Osteoblast (primary cell): ENCODE results near the gene NEDD4L. TPM values are rescaled to one million over a fixed set of nuclear protein-coding genes. Genes with fewer than 3 reads are reported as not detected.
"Not testable (repeated sequence)": the region's sequence is repeated elsewhere in the genome, so short reads cannot be mapped to it uniquely, and the experiment has no call there.

Experiments
- DNase-seq: peaks from one replicate; pipeline ENCODE4 v3.0.0; 2011; ENCODE audit warnings: low spot score, mixed read lengths; ENCODE audit not compliant: insufficient read length; ENCODE audit errors: missing footprints
- H2AFZ ChIP-seq: 2 replicates; pipeline ENCODE4 v1.6.0; 2011; ENCODE audit warnings: mild to moderate bottlenecking, low read length
- H3K27ac ChIP-seq: 2 replicates; pipeline ENCODE4 v1.5.1; 2011; ENCODE audit warnings: mild to moderate bottlenecking, low read depth, low read length, moderate library complexity
- H3K27me3 ChIP-seq: 2 replicates; pipeline ENCODE4 v1.6.0; 2012; ENCODE audit warnings: mild to moderate bottlenecking, control low read depth, inconsistent platforms, low read length, moderate library complexity; ENCODE audit not compliant: insufficient read depth
- H3K36me3 ChIP-seq: 2 replicates; pipeline ENCODE4 v1.5.1; 2011; ENCODE audit warnings: mild to moderate bottlenecking, low read length, control low read depth, moderate library complexity; ENCODE audit not compliant: insufficient read depth
- H3K4me1 ChIP-seq: 2 replicates; pipeline ENCODE4 v1.5.1; 2011; ENCODE audit warnings: mild to moderate bottlenecking, low read length, control low read depth, moderate library complexity; ENCODE audit not compliant: insufficient read depth
- H3K4me2 ChIP-seq: 2 replicates; pipeline ENCODE4 v1.6.0; 2011; ENCODE audit warnings: mild to moderate bottlenecking, low read length; ENCODE audit not compliant: insufficient read depth
- H3K4me3 ChIP-seq: fragments of 200-600 bp; sonication (generic); 3 replicates; pipeline ENCODE4 v1.5.1; 2012; ENCODE audit warnings: mild to moderate bottlenecking, low read length, inconsistent platforms; ENCODE audit not compliant: insufficient read depth
- H3K79me2 ChIP-seq: 2 replicates; pipeline ENCODE4 v1.6.0; 2012; ENCODE audit warnings: mild to moderate bottlenecking, low read length, control low read depth, inconsistent platforms; ENCODE audit not compliant: insufficient read depth
- H3K9me3 ChIP-seq: 2 replicates; pipeline ENCODE4 v1.5.1; 2011; ENCODE audit warnings: low read depth, low read length, control low read depth
- H4K20me1 ChIP-seq: 2 replicates; pipeline ENCODE4 v1.6.0; 2012; ENCODE audit warnings: mild to moderate bottlenecking, low read length, control low read depth; ENCODE audit not compliant: insufficient read depth
- total RNA-seq: library from RNA; depleted of rRNA; stranded (reverse); fragments of >200 nt; gene quantifications from 2 replicates; pipeline ENCODE4 v1.2.3, GENCODE V29; 2012
- TF ChIP-seq, protein P1 (sequence below): IDR thresholded peaks from 2 replicates; pipeline ENCODE4 v1.5.1; 2011; ENCODE audit warnings: mild to moderate bottlenecking, low read depth, low read length, moderate library complexity; ENCODE audit errors: extremely low read depth

NEDD4L gene
- total RNA-seq, 1 donor, result 30.0 TPM

DNA sequence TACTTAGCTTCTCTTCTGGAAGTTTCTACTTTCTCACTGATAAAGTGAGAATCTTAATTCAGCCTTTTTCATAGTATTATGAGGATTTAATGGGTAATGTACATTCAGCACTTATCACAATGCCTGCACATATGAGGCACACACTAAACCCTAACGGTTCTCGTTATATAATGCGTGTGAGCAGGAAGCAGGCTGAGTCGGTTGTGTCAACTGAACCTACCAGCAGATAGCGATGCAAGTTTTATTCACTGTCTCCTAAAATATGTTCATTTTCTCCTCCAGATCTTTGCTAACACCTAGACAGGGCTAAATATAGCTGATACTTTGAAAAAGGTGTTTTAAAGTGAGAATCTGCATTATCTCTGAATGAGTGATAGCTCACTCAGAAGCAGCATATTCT, 383.3 kb downstream of the NEDD4L start:
- TF ChIP-seq, protein P1, sequence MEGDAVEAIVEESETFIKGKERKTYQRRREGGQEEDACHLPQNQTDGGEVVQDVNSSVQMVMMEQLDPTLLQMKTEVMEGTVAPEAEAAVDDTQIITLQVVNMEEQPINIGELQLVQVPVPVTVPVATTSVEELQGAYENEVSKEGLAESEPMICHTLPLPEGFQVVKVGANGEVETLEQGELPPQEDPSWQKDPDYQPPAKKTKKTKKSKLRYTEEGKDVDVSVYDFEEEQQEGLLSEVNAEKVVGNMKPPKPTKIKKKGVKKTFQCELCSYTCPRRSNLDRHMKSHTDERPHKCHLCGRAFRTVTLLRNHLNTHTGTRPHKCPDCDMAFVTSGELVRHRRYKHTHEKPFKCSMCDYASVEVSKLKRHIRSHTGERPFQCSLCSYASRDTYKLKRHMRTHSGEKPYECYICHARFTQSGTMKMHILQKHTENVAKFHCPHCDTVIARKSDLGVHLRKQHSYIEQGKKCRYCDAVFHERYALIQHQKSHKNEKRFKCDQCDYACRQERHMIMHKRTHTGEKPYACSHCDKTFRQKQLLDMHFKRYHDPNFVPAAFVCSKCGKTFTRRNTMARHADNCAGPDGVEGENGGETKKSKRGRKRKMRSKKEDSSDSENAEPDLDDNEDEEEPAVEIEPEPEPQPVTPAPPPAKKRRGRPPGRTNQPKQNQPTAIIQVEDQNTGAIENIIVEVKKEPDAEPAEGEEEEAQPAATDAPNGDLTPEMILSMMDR, result no peak
- H2AFZ ChIP-seq, result no peak overlapping the region

DNA sequence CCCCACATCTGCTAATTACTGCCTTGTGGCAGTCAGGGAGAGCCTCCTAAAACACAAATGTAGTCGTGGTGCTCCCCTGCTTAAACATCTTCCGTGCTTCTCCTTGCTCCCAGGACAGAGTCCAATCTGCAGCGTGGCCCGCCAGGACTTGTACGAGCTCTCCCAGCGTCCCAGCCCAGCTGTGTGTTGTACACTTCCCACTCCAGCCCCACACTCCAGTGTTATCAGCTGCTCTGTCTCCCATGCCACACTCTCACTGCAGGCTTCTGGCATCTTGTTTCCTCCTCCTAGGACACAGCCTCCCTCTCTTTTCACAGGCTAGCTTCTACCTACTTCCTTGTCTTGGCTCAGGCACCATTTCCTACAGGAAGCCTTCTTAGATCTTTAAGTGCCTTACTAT, 385.4 kb downstream of the NEDD4L start:
- H3K4me1 ChIP-seq, result peaks cover 4% of the 10 kb centered on the region
- no peak overlapping the region for H3K4me3 ChIP-seq
- H3K36me3 ChIP-seq, result no peaks in the 10 kb centered on the region
- TF ChIP-seq, protein P1, result no peak
- H2AFZ ChIP-seq, result no peak overlapping the region
- no peak overlapping the region for H3K27ac ChIP-seq
- H3K79me2 ChIP-seq, result no peaks in the 10 kb centered on the region
- no peaks in the 10 kb centered on the region for H4K20me1 ChIP-seq
- no peaks in the 10 kb centered on the region for H3K27me3 ChIP-seq
- H3K9me3 ChIP-seq, result no peaks in the 10 kb centered on the region
- H3K4me2 ChIP-seq, result no peak overlapping the region
- no peak for DNase-seq

More for the DNA sequence above, 383.3 kb downstream of the NEDD4L start:
- Histone ChIP-seq H3K9me3 (no peaks in the 10 kb centered on the region), H3K79me2 (no peaks in the 10 kb centered on the region), H3K4me3 (no peak overlapping the region), H4K20me1 (no peaks in the 10 kb centered on the region), H3K27me3 (no peaks in the 10 kb centered on the region), H3K36me3 (no peaks in the 10 kb centered on the region), H3K4me2 (no peak overlapping the region), H3K4me1 (peaks cover 4% of the 10 kb centered on the region), H3K27ac (no peak overlapping the region)
- no peak for DNase-seq

DNA sequence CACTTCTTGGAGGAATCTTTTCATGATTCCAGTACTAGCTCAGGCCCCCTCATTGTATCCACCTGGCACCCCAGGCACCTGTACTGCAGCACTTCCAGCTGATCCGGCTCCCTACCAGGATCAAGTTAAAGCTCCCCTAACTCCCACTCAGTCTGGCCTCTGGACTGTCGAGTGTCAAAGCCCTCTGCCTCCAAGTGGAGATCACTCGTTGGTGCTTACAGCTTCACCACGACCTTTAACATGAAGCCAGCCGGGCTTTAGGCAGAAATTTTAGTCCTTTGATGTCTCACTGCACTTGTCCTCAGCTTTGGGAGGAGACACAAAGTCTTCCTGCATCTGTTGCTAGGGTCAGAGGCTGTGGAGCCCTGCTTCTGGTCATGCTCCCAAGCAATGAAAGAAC, 387.2 kb downstream of the NEDD4L start:
- H2AFZ ChIP-seq, result no peak overlapping the region
- no peaks in the 10 kb centered on the region for H3K79me2 ChIP-seq

DNA sequence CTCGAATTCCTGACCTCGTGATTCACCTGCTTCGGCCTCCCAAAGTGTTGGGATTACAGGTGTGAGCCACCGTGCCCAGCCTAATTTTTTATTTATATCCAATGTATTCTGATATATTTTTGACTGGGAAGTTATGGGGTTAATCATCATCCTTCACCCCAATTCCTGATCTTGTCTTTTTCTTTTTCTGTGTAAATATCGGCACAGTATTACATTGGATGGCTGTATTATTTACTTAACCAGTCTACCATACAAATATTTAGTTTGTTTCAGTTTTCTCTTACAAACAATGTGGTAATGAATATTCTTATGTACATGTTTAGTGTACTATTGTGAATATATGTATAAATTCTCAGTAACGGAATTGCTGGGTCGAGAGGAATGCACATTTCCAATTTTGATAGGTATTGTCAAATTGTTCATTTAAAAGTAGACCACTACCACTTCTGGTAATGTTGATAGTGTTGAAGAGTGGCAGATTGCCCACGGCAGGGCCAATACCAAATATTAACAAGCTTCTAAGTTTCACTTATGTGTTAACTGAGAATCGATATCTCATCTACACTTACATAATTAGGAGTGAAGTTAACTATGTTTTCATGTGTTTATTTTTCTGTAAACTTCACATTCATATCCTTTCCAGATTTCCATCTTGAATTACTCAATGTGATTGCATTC, 388.2 kb downstream of the NEDD4L start:
- Histone ChIP-seq H3K4me1 (no peaks in the 10 kb centered on the region), H3K79me2 (no peaks in the 10 kb centered on the region), H3K27me3 (no peaks in the 10 kb centered on the region), H3K4me2 (no peak overlapping the region), H3K36me3 (no peaks in the 10 kb centered on the region), H3K27ac (no peak overlapping the region), H4K20me1 (no peaks in the 10 kb centered on the region), H2AFZ (no peak overlapping the region), H3K4me3 (no peak overlapping the region), H3K9me3 (no peaks in the 10 kb centered on the region)
- no peak for DNase-seq
- TF ChIP-seq, protein P1, result no peak

More for the DNA sequence above, 387.2 kb downstream of the NEDD4L start:
- H3K27me3 ChIP-seq, result no peaks in the 10 kb centered on the region
- H3K9me3 ChIP-seq, result no peaks in the 10 kb centered on the region
- H4K20me1 ChIP-seq, result no peaks in the 10 kb centered on the region
- no peak overlapping the region for H3K4me3 ChIP-seq
- no peak for DNase-seq
- H3K4me2 ChIP-seq, result no peak overlapping the region
- TF ChIP-seq, protein P1, result no peak
- no peaks in the 10 kb centered on the region for H3K4me1 ChIP-seq
- H3K36me3 ChIP-seq, result no peaks in the 10 kb centered on the region
- no peak overlapping the region for H3K27ac ChIP-seq

- not testable (repeated sequence) for H3K36me3 ChIP-seq, H3K79me2 ChIP-seq, H3K27ac ChIP-seq, H3K9me3 ChIP-seq, H4K20me1 ChIP-seq, H3K4me2 ChIP-seq, H3K4me3 ChIP-seq, H3K4me1 ChIP-seq, H2AFZ ChIP-seq, H3K27me3 ChIP-seq, DNase-seq
Observed at GRCh38 chr18:58435221-58436005, 391.4 kb downstream of the NEDD4L start.
